GM12878 (cell line): ENCODE results near the gene LONP1. TPM values are rescaled to one million over a fixed set of nuclear protein-coding genes. Genes with fewer than 3 reads are reported as not detected.

ENCODE experiments used
- ATAC-seq: fragments of 200-7000 bp; cut with Tn5 transposase; 3 replicates; pipeline ENCODE4 v1.9.1; 2020; ENCODE audit warnings: mild to moderate bottlenecking, moderate library complexity
- BruUV-seq: library from RNA; stranded (reverse); fragments of 400-500 nt; replicated peaks from 2 replicates; lab custom pipeline; 2021; lab: Mats Ljungman, UMichigan
- CTCF ChIA-PET: fragments of 300-600 bp; sonication (Branson Sonifier 250); formaldehyde crosslinking; extraction: SDS; loops from one replicate; lab custom pipeline; 2021; ENCODE audit warnings: inconsistent platforms; lab: Yijun Ruan, JAX
- POLR2A ChIA-PET: fragments of 350-600 bp; formaldehyde crosslinking; extraction: SDS; loops from one replicate; lab custom pipeline; 2021; ENCODE audit warnings: inconsistent platforms; lab: Charles Lee
- RAD21 ChIA-PET: fragments of 300-600 bp; sonication (Branson Sonifier 250); formaldehyde crosslinking; loops from one replicate; lab custom pipeline; 2023; ENCODE audit warnings: antibody characterized with exemption; ENCODE audit not compliant: unreplicated experiment; lab: Charles Lee
- SMC1A ChIA-PET: fragments of 300-600 bp; sonication (Branson Sonifier 250); formaldehyde crosslinking; loops from one replicate; lab custom pipeline; 2023; ENCODE audit not compliant: unreplicated experiment, uncharacterized antibody; lab: Charles Lee
- DNase-seq: peaks from one replicate; pipeline ENCODE4 v3.0.0-alpha.2; 2011; ENCODE audit warnings: low read depth, low spot score
- FAIRE-seq: peaks from 3 replicates; lab custom pipeline; 2011; peaks lifted over from hg19 to GRCh38; lab: Jason Lieb, UNC
- H2AFZ ChIP-seq: 2 replicates; pipeline ENCODE4 v1.6.0; 2011; ENCODE audit warnings: low read depth, low read length, control low read depth; ENCODE audit not compliant: control insufficient read depth
- H3K27ac ChIP-seq: 2 replicates; pipeline ENCODE4 v1.5.1; 2011; ENCODE audit warnings: control low read depth; ENCODE audit not compliant: control insufficient read depth, insufficient read depth
- H3K27me3 ChIP-seq, 2 experiments: replicated peaks in 1 of 2; 2 replicates each; pipeline versions ENCODE4 v1.6.0 to v1.6.1; 2011; ENCODE audit warnings: low read length in 1 of 2; ENCODE audit not compliant: control insufficient read depth in 2 of 2, insufficient read depth in 2 of 2
- H3K36me3 ChIP-seq, 2 experiments: 2 replicates each; pipeline ENCODE4 v1.5.1; 2011; ENCODE audit warnings: low read length in 1 of 2; ENCODE audit not compliant: control insufficient read depth in 2 of 2, insufficient read depth in 2 of 2
- H3K4me1 ChIP-seq: 2 replicates; pipeline ENCODE4 v1.6.1; 2011; ENCODE audit warnings: mild to moderate bottlenecking, low read length, moderate library complexity, mixed read lengths; ENCODE audit not compliant: control insufficient read depth, insufficient read depth
- H3K4me2 ChIP-seq: 2 replicates; pipeline ENCODE4 v1.6.0; 2011; ENCODE audit warnings: control low read depth; ENCODE audit not compliant: control insufficient read depth, insufficient read depth
- H3K4me3 ChIP-seq: fragments of 200-600 bp; sonication (generic); 2 replicates; pipeline ENCODE4 v1.5.1; 2016
- H3K79me2 ChIP-seq: 2 replicates; pipeline ENCODE4 v1.6.0; 2011; ENCODE audit warnings: low read length; ENCODE audit not compliant: control insufficient read depth, insufficient read depth
- H3K9ac ChIP-seq: 2 replicates; pipeline ENCODE4 v1.8.0; 2011; ENCODE audit warnings: low read length, control low read depth, mixed read lengths; ENCODE audit not compliant: control insufficient read depth, insufficient read depth
- H3K9me3 ChIP-seq: replicated peaks from 3 replicates; pipeline ENCODE4 v1.5.1; 2011; ENCODE audit warnings: mild to moderate bottlenecking, low read length; ENCODE audit not compliant: control insufficient read depth, insufficient read depth
- H4K20me1 ChIP-seq: 2 replicates; pipeline ENCODE4 v1.6.0; 2011; ENCODE audit not compliant: control insufficient read depth, insufficient read depth
- DPF2 ChIP-seq: fragments of 450-650 bp; IDR thresholded peaks from 2 replicates; pipeline ENCODE4 v1.6.1; 2017; ENCODE audit warnings: mild to moderate bottlenecking
- GATAD2B ChIP-seq: fragments of 450-650 bp; conservative IDR thresholded peaks from 2 replicates; pipeline ENCODE4 v1.6.1; 2017; ENCODE audit warnings: low read depth, mild to moderate bottlenecking, moderate library complexity
- HDAC6 ChIP-seq: fragments of 200-600 bp; sonication (generic); IDR thresholded peaks from one replicate; pipeline ENCODE4 v1.8.0; 2017; ENCODE audit warnings: antibody characterized with exemption; ENCODE audit not compliant: unreplicated experiment
- JUNB ChIP-seq: IDR thresholded peaks from 2 replicates; pipeline ENCODE4 v1.6.1; 2016; ENCODE audit warnings: antibody characterized with exemption, mild to moderate bottlenecking
- KDM1A ChIP-seq: fragments of 200-600 bp; sonication (generic); IDR thresholded peaks from 2 replicates; pipeline ENCODE4 v1.6.1; 2016; ENCODE audit warnings: borderline replicate concordance
- NBN ChIP-seq: fragments of 450-650 bp; IDR thresholded peaks from 2 replicates; pipeline ENCODE4 v1.6.1; 2016
- PKNOX1 ChIP-seq: fragments of 450-650 bp; IDR thresholded peaks from 2 replicates; pipeline ENCODE4 v1.6.1; 2016; ENCODE audit warnings: mild to moderate bottlenecking
- POLR2A ChIP-seq: IDR thresholded peaks from 2 replicates; pipeline ENCODE4 v1.6.1; 2011; ENCODE audit warnings: low read depth, mild to moderate bottlenecking, low read length
- POU2F2 ChIP-seq: IDR thresholded peaks from 3 replicates; pipeline ENCODE4 v1.6.1; 2011; ENCODE audit warnings: low read depth, mild to moderate bottlenecking, low read length, borderline replicate concordance
- SMAD5 ChIP-seq: IDR thresholded peaks from 2 replicates; pipeline ENCODE4 v1.6.1; 2016; ENCODE audit warnings: antibody characterized with exemption, low read depth
- SMC3 ChIP-seq: IDR thresholded peaks from 2 replicates; pipeline ENCODE4 v1.6.1; 2011; ENCODE audit warnings: low read length, improper control_type of control experiment, borderline replicate concordance
- SPI1 ChIP-seq: IDR thresholded peaks from 2 replicates; pipeline ENCODE4 v1.6.1; 2011; ENCODE audit warnings: low read depth, mild to moderate bottlenecking, low read length, moderate library complexity, borderline replicate concordance; ENCODE audit not compliant: insufficient read depth
- TAF1 ChIP-seq: IDR thresholded peaks from 2 replicates; pipeline ENCODE4 v1.6.1; 2011; ENCODE audit warnings: mild to moderate bottlenecking, low read depth, low read length, borderline replicate concordance
- TCF12 ChIP-seq: IDR thresholded peaks from 2 replicates; pipeline ENCODE4 v1.6.1; 2011; ENCODE audit warnings: low read depth, mild to moderate bottlenecking, low read length
- TCF3 ChIP-seq: IDR thresholded peaks from 2 replicates; pipeline ENCODE4 v1.6.1; 2012; ENCODE audit warnings: low read depth, mild to moderate bottlenecking, low read length, borderline replicate concordance; ENCODE audit not compliant: insufficient read depth
- ZSCAN29 ChIP-seq: fragments of 450-650 bp; IDR thresholded peaks from 2 replicates; pipeline ENCODE4 v1.6.1; 2017; ENCODE audit warnings: mild to moderate bottlenecking, moderate library complexity
- whole genome bisulfite sequencing: methylation state at CpG from one replicate; pipeline ENCODE4 v1.1.6; 2016; ENCODE audit warnings: low lambda C conversion rate; ENCODE audit not compliant: insufficient replicate concordance, insufficient coverage; ENCODE audit errors: missing lambda C conversion rate; 5-methylcytosine and 5-hydroxymethylcytosine counted together
- in situ Hi-C: fragments of 300-500 bp; cut with MboI; formaldehyde crosslinking; loops from 9 replicates; pipeline ENCODE4 v1.14.3; 2018; ENCODE audit warnings: mixed read lengths
- intact Hi-C: fragments of 100-400 bp; cut with micrococcal nuclease; formaldehyde crosslinking; loops from one replicate; pipeline ENCODE4 v1.14.2; 2022; ENCODE audit not compliant: unreplicated experiment
- polyA plus RNA-seq, 11 experiments: library from polyadenylated mRNA; depleted of rRNA in 4 of 11; unstranded in 6 of 11; stranded (reverse) in 5 of 11; fragments of >200 nt; fragmentation: Nextera tagmentation in 4 of 11; fragmentation: Illumina TruSeq in 1 of 11; extraction: Ambion mirVana in 4 of 11; extraction: Trizol in 1 of 11; gene quantifications; 1 replicate in 1 of 11; 2 replicates in 10 of 11; pipeline versions ENCODE4 v1.2.1 to v1.2.3, GENCODE V29; 2011 to 2016; ENCODE audit warnings: inconsistent platforms in 2 of 11, missing spikeins in 2 of 11, low read depth in 1 of 11
- total RNA-seq, 4 experiments: library from RNA; depleted of rRNA in 3 of 4; stranded (reverse); fragments of >200 nt in 3 of 4; fragmentation: Illumina TruSeq in 1 of 4; extraction: Trizol in 1 of 4; gene quantifications; 2 replicates each; pipeline versions ENCODE4 v1.2.1 to v1.2.3, GENCODE V29; 2013 to 2021
- TF ChIP-seq, protein P1 (sequence below): fragments of 450-650 bp; IDR thresholded peaks from 2 replicates; pipeline ENCODE4 v1.6.1; 2017; ENCODE audit warnings: low read depth, mild to moderate bottlenecking, moderate library complexity

LONP1 gene
- total and polyA plus RNA-seq, 10 of the 15 experiments (the other 5 are each of a cell fraction or from before 2014, with no cell fraction given) = 0.61 to 136 (median 59.5) TPM

GRCh38 chr19:5698635-5699422, 21.1 kb downstream of the LONP1 start:
- no peak for DNase-seq
- H3K4me1 ChIP-seq = 0 out of 2 replicates have a peak, but pooled peaks cover 3% of the 10 kb centered on the region
- BruUV-seq = no TSS peak
- peak; percentile 7 for ATAC-seq
- H3K79me2 ChIP-seq = peaks cover 8% of the 10 kb centered on the region
- no peak overlapping the region for H3K4me2 ChIP-seq
- TF ChIP-seq SMC3 (no peak), JUNB (no peak), KDM1A (no peak), SPI1 (no peak), TCF3 (no peak), HDAC6 (no peak), PKNOX1 (0 out of 2 replicates have a peak, but pooled peaks have one; percentile 16), SMAD5 (no peak), POLR2A (peak; percentile 62), NBN (no peak), GATAD2B (no peak), DPF2 (no peak), ZSCAN29 (no peak), TAF1 (no peak), POU2F2 (no peak), TCF12 (no peak)
- TF ChIP-seq, protein P1, sequence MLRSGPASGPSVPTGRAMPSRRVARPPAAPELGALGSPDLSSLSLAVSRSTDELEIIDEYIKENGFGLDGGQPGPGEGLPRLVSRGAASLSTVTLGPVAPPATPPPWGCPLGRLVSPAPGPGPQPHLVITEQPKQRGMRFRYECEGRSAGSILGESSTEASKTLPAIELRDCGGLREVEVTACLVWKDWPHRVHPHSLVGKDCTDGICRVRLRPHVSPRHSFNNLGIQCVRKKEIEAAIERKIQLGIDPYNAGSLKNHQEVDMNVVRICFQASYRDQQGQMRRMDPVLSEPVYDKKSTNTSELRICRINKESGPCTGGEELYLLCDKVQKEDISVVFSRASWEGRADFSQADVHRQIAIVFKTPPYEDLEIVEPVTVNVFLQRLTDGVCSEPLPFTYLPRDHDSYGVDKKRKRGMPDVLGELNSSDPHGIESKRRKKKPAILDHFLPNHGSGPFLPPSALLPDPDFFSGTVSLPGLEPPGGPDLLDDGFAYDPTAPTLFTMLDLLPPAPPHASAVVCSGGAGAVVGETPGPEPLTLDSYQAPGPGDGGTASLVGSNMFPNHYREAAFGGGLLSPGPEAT = no peak
- TF ChIP-seq, all 136 proteins: peak for 2
- in situ Hi-C loops (no loop called here), intact Hi-C loops (no loop called here)
- ChIA-PET SMC1A (no interaction called here), RAD21 (no interaction called here), CTCF (interaction anchor here (3.4 kb wide), 1 partner anchor 9 kb away, joined by 18 read pairs; the partner anchor contains the start of gene RPL36), POLR2A (no interaction called here)
- H3K36me3 ChIP-seq = peaks cover 15 to 51% of the 10 kb centered on the region in 2 experiments
- no peaks in the 10 kb centered on the region; the same call in 1 of the 2 replicates for H4K20me1 ChIP-seq
- H3K27ac ChIP-seq = no peak overlapping the region
- no peak overlapping the region for H3K9ac ChIP-seq
- H3K4me3 ChIP-seq = no peak overlapping the region
- no peak overlapping the region for H2AFZ ChIP-seq
- FAIRE-seq = no peak
- H3K9me3 ChIP-seq = no peaks in the 10 kb centered on the region; the same call in 2 of the 3 replicates
- no peaks in the 10 kb centered on the region for H3K27me3 ChIP-seq
- 74% methylated on average over 37 of the region's 38 CpGs for WGBS
